WTC11 (cell line): ENCODE measurements around the gene MSI2. TPM values are rescaled to one million over a fixed set of nuclear protein-coding genes. Genes with fewer than 3 reads are reported as not detected.

Source experiments
- ATAC-seq: fragments of 200-7000 bp; cut with Tn5 transposase; 2 replicates; pipeline ENCODE4 v1.10.0; 2021; ENCODE audit warnings: mild to moderate bottlenecking, moderate library complexity
- CTCF ChIA-PET: fragments of 300-600 bp; sonication (Branson Sonifier 250); formaldehyde crosslinking; loops from one replicate; lab custom pipeline; 2021; ENCODE audit warnings: antibody characterized with exemption; lab: Charles Lee
- POLR2A ChIA-PET: fragments of 350-600 bp; sonication (Branson Sonifier 250); formaldehyde crosslinking; loops from one replicate; lab custom pipeline; 2021; ENCODE audit warnings: antibody characterized with exemption; lab: Charles Lee
- DNase-seq: peaks from one replicate; pipeline ENCODE4 v3.0.0; 2021; ENCODE audit warnings: low spot score
- H3K27ac Mint-ChIP-seq: 2 replicates; pipeline ENCODE4 v1.8.0; 2021; ENCODE audit warnings: mixed read lengths
- H3K27me3 Mint-ChIP-seq: 2 replicates; pipeline ENCODE4 v1.8.0; 2021; ENCODE audit warnings: low read depth, mild to moderate bottlenecking, moderate library complexity, mixed read lengths
- H3K36me3 Mint-ChIP-seq: 2 replicates; pipeline ENCODE4 v1.8.0; 2021; ENCODE audit warnings: mixed read lengths
- H3K4me1 Mint-ChIP-seq: 2 replicates; pipeline ENCODE4 v1.8.0; 2022; ENCODE audit warnings: mixed read lengths
- H3K4me3 Mint-ChIP-seq: 2 replicates; pipeline ENCODE4 v1.8.0; 2021; ENCODE audit warnings: mild to moderate bottlenecking, moderate library complexity, mixed read lengths
- H3K9me3 Mint-ChIP-seq: 2 replicates; pipeline ENCODE4 v1.8.0; 2021; ENCODE audit warnings: mixed read lengths
- FOXK1 ChIP-seq: sonication (generic); formaldehyde crosslinking; IDR thresholded peaks from 2 replicates; pipeline ENCODE4 v1.8.0; 2022; ENCODE audit warnings: mild to moderate bottlenecking, moderate library complexity, missing genetic modification reagents
- GTF2I ChIP-seq: fragments of 250-450 bp; sonication (Bioruptor Pico); conservative IDR thresholded peaks from 2 replicates; pipeline ENCODE4 v1.4.0; 2021; ENCODE audit warnings: mild to moderate bottlenecking
- JAZF1 ChIP-seq: fragments of 250-450 bp; sonication (Bioruptor Pico); IDR thresholded peaks from 2 replicates; pipeline ENCODE4 v1.9.0; 2021; ENCODE audit warnings: moderate library complexity, mild to moderate bottlenecking, inconsistent platforms
- MLX ChIP-seq: sonication (generic); formaldehyde crosslinking; IDR thresholded peaks from 2 replicates; pipeline ENCODE4 v1.8.1; 2023; ENCODE audit warnings: mild to moderate bottlenecking, missing genetic modification reagents, moderate library complexity
- SMAD4 ChIP-seq: sonication (generic); formaldehyde crosslinking; IDR thresholded peaks from 2 replicates; pipeline ENCODE4 v1.8.0; 2022; ENCODE audit warnings: mild to moderate bottlenecking, missing genetic modification reagents
- TP53 ChIP-seq: sonication (generic); formaldehyde crosslinking; IDR thresholded peaks from 2 replicates; pipeline ENCODE4 v1.8.1; 2023; ENCODE audit warnings: mild to moderate bottlenecking, missing genetic modification reagents
- ZBTB21 ChIP-seq: sonication (generic); formaldehyde crosslinking; IDR thresholded peaks from 2 replicates; pipeline ENCODE4 v1.8.1; 2023; ENCODE audit warnings: mild to moderate bottlenecking, missing genetic modification reagents, borderline replicate concordance
- ZNF263 ChIP-seq: sonication (generic); formaldehyde crosslinking; IDR thresholded peaks from 2 replicates; pipeline ENCODE4 v1.8.1; 2022; ENCODE audit warnings: low read depth, mild to moderate bottlenecking, moderate library complexity, missing genetic modification reagents
- ZNF281 ChIP-seq: sonication (generic); formaldehyde crosslinking; IDR thresholded peaks from 2 replicates; pipeline ENCODE4 v1.8.0; 2023; ENCODE audit warnings: mild to moderate bottlenecking, missing genetic modification reagents
- ZNF425 ChIP-seq: fragments of 250-450 bp; sonication (Bioruptor Pico); conservative IDR thresholded peaks from 2 replicates; pipeline ENCODE4 v1.9.0; 2021; ENCODE audit warnings: mild to moderate bottlenecking
- ZNF671 ChIP-seq: fragments of 250-450 bp; sonication (Bioruptor Pico); IDR thresholded peaks from 2 replicates; pipeline ENCODE4 v1.8.0; 2021; ENCODE audit warnings: mild to moderate bottlenecking
- ZSCAN18 ChIP-seq: fragments of 250-450 bp; sonication (Bioruptor Pico); IDR thresholded peaks from 2 replicates; pipeline ENCODE4 v2.1.2; 2022; ENCODE audit warnings: mild to moderate bottlenecking, moderate library complexity
- total RNA-seq: library from RNA; stranded (reverse); gene quantifications from 3 replicates; pipeline ENCODE4 v1.2.3, GENCODE V29; 2021
- TF ChIP-seq, protein P1 (sequence below): sonication (generic); formaldehyde crosslinking; conservative IDR thresholded peaks from 2 replicates; pipeline ENCODE4 v1.8.1; 2022; ENCODE audit warnings: mild to moderate bottlenecking, missing genetic modification reagents
- TF ChIP-seq, protein P2 (sequence below): sonication (generic); formaldehyde crosslinking; IDR thresholded peaks from 2 replicates; pipeline ENCODE4 v1.8.0; 2022; ENCODE audit warnings: mild to moderate bottlenecking, missing genetic modification reagents
- TF ChIP-seq, protein P3 (sequence below): sonication (generic); formaldehyde crosslinking; IDR thresholded peaks from 2 replicates; pipeline ENCODE4 v1.8.1; 2023; ENCODE audit warnings: mild to moderate bottlenecking, missing genetic modification reagents, moderate library complexity
- TF ChIP-seq, protein P4 (sequence below): sonication (generic); formaldehyde crosslinking; IDR thresholded peaks from 2 replicates; pipeline ENCODE4 v1.8.1; 2023; ENCODE audit warnings: mild to moderate bottlenecking, missing genetic modification reagents, borderline replicate concordance
- TF ChIP-seq, protein P5 (sequence below): sonication (generic); formaldehyde crosslinking; IDR thresholded peaks from 2 replicates; pipeline ENCODE4 v1.8.0; 2023; ENCODE audit warnings: missing genetic modification reagents, mild to moderate bottlenecking, borderline replicate concordance

MSI2 gene
- total RNA-seq, 1 experiment from 2014 or later, result 82.1 TPM

GRCh38 chr17:57699751-57700219, 443.5 kb downstream of the MSI2 start:
- H3K4me3 Mint-ChIP-seq, result no peak overlapping the region
- TF ChIP-seq ZNF425 (no peak), ZNF281 (no peak), GTF2I (CRISPR knock-in tag) (no peak), FOXK1 (CRISPR knock-in tag) (no peak), JAZF1 (CRISPR knock-in tag) (no peak), ZBTB21 (CRISPR knock-in tag) (no peak), SMAD4 (CRISPR knock-in tag) (no peak), TP53 (CRISPR knock-in tag) (no peak), MLX (no peak), ZNF263 (CRISPR knock-in tag) (no peak), ZSCAN18 (CRISPR knock-in tag) (no peak), ZNF671 (CRISPR knock-in tag) (no peak)
- TF ChIP-seq, protein P1, sequence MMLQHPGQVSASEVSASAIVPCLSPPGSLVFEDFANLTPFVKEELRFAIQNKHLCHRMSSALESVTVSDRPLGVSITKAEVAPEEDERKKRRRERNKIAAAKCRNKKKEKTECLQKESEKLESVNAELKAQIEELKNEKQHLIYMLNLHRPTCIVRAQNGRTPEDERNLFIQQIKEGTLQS (CRISPR knock-in tag), result no peak
- TF ChIP-seq, protein P2, sequence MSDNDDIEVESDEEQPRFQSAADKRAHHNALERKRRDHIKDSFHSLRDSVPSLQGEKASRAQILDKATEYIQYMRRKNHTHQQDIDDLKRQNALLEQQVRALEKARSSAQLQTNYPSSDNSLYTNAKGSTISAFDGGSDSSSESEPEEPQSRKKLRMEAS (CRISPR knock-in tag), result no peak
- TF ChIP-seq, protein P3, sequence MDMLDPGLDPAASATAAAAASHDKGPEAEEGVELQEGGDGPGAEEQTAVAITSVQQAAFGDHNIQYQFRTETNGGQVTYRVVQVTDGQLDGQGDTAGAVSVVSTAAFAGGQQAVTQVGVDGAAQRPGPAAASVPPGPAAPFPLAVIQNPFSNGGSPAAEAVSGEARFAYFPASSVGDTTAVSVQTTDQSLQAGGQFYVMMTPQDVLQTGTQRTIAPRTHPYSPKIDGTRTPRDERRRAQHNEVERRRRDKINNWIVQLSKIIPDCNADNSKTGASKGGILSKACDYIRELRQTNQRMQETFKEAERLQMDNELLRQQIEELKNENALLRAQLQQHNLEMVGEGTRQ (CRISPR knock-in tag), result no peak
- TF ChIP-seq, protein P4, sequence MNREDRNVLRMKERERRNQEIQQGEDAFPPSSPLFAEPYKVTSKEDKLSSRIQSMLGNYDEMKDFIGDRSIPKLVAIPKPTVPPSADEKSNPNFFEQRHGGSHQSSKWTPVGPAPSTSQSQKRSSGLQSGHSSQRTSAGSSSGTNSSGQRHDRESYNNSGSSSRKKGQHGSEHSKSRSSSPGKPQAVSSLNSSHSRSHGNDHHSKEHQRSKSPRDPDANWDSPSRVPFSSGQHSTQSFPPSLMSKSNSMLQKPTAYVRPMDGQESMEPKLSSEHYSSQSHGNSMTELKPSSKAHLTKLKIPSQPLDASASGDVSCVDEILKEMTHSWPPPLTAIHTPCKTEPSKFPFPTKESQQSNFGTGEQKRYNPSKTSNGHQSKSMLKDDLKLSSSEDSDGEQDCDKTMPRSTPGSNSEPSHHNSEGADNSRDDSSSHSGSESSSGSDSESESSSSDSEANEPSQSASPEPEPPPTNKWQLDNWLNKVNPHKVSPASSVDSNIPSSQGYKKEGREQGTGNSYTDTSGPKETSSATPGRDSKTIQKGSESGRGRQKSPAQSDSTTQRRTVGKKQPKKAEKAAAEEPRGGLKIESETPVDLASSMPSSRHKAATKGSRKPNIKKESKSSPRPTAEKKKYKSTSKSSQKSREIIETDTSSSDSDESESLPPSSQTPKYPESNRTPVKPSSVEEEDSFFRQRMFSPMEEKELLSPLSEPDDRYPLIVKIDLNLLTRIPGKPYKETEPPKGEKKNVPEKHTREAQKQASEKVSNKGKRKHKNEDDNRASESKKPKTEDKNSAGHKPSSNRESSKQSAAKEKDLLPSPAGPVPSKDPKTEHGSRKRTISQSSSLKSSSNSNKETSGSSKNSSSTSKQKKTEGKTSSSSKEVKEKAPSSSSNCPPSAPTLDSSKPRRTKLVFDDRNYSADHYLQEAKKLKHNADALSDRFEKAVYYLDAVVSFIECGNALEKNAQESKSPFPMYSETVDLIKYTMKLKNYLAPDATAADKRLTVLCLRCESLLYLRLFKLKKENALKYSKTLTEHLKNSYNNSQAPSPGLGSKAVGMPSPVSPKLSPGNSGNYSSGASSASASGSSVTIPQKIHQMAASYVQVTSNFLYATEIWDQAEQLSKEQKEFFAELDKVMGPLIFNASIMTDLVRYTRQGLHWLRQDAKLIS, result no peak
- TF ChIP-seq, protein P5, sequence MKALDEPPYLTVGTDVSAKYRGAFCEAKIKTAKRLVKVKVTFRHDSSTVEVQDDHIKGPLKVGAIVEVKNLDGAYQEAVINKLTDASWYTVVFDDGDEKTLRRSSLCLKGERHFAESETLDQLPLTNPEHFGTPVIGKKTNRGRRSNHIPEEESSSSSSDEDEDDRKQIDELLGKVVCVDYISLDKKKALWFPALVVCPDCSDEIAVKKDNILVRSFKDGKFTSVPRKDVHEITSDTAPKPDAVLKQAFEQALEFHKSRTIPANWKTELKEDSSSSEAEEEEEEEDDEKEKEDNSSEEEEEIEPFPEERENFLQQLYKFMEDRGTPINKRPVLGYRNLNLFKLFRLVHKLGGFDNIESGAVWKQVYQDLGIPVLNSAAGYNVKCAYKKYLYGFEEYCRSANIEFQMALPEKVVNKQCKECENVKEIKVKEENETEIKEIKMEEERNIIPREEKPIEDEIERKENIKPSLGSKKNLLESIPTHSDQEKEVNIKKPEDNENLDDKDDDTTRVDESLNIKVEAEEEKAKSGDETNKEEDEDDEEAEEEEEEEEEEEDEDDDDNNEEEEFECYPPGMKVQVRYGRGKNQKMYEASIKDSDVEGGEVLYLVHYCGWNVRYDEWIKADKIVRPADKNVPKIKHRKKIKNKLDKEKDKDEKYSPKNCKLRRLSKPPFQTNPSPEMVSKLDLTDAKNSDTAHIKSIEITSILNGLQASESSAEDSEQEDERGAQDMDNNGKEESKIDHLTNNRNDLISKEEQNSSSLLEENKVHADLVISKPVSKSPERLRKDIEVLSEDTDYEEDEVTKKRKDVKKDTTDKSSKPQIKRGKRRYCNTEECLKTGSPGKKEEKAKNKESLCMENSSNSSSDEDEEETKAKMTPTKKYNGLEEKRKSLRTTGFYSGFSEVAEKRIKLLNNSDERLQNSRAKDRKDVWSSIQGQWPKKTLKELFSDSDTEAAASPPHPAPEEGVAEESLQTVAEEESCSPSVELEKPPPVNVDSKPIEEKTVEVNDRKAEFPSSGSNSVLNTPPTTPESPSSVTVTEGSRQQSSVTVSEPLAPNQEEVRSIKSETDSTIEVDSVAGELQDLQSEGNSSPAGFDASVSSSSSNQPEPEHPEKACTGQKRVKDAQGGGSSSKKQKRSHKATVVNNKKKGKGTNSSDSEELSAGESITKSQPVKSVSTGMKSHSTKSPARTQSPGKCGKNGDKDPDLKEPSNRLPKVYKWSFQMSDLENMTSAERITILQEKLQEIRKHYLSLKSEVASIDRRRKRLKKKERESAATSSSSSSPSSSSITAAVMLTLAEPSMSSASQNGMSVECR (CRISPR knock-in tag), result no peak
- ChIA-PET CTCF (interaction anchor here (0.9 kb wide), 1 partner anchor 48 kb away, joined by 3 read pairs; no protein-coding TSS in a partner anchor), POLR2A (no interaction called here)
- no peak for ATAC-seq
- no peak for DNase-seq
- no peak overlapping the region for H3K27ac Mint-ChIP-seq
- peaks cover 3% of the 10 kb centered on the region; the same call in 1 of the 2 replicates for H3K36me3 Mint-ChIP-seq
- no peaks in the 10 kb centered on the region; the same call in 1 of the 2 replicates for H3K4me1 Mint-ChIP-seq
- no peaks in the 10 kb centered on the region; the same call in 1 of the 2 replicates for H3K27me3 Mint-ChIP-seq
- peaks cover 16% of the 10 kb centered on the region for H3K9me3 Mint-ChIP-seq
